ENCODE data around the gene CAMK2N2. TPM values are rescaled to one million over a fixed set of nuclear protein-coding genes. Genes with fewer than 3 reads are reported as not detected.

CAMK2N2 gene
- total and polyA plus RNA-seq, 9 of the 15 experiments (the other 6 are each of a cell fraction or from before 2014, with no cell fraction given) = 0.08 to 0.22 (median 0.11) TPM; not detected in 5

- TF ChIP-seq, protein P1, sequence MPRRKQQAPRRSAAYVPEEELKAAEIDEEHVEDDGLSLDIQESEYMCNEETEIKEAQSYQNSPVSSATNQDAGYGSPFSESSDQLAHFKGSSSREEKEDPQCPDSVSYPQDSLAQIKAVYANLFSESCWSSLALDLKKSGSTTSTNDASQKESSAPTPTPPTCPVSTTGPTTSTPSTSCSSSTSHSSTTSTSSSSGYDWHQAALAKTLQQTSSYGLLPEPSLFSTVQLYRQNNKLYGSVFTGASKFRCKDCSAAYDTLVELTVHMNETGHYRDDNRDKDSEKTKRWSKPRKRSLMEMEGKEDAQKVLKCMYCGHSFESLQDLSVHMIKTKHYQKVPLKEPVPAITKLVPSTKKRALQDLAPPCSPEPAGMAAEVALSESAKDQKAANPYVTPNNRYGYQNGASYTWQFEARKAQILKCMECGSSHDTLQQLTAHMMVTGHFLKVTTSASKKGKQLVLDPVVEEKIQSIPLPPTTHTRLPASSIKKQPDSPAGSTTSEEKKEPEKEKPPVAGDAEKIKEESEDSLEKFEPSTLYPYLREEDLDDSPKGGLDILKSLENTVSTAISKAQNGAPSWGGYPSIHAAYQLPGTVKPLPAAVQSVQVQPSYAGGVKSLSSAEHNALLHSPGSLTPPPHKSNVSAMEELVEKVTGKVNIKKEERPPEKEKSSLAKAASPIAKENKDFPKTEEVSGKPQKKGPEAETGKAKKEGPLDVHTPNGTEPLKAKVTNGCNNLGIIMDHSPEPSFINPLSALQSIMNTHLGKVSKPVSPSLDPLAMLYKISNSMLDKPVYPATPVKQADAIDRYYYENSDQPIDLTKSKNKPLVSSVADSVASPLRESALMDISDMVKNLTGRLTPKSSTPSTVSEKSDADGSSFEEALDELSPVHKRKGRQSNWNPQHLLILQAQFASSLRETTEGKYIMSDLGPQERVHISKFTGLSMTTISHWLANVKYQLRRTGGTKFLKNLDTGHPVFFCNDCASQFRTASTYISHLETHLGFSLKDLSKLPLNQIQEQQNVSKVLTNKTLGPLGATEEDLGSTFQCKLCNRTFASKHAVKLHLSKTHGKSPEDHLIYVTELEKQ (CRISPR knock-in tag; IDR thresholded peaks at IDR 0.05) = no peak
- TF ChIP-seq, protein P2, sequence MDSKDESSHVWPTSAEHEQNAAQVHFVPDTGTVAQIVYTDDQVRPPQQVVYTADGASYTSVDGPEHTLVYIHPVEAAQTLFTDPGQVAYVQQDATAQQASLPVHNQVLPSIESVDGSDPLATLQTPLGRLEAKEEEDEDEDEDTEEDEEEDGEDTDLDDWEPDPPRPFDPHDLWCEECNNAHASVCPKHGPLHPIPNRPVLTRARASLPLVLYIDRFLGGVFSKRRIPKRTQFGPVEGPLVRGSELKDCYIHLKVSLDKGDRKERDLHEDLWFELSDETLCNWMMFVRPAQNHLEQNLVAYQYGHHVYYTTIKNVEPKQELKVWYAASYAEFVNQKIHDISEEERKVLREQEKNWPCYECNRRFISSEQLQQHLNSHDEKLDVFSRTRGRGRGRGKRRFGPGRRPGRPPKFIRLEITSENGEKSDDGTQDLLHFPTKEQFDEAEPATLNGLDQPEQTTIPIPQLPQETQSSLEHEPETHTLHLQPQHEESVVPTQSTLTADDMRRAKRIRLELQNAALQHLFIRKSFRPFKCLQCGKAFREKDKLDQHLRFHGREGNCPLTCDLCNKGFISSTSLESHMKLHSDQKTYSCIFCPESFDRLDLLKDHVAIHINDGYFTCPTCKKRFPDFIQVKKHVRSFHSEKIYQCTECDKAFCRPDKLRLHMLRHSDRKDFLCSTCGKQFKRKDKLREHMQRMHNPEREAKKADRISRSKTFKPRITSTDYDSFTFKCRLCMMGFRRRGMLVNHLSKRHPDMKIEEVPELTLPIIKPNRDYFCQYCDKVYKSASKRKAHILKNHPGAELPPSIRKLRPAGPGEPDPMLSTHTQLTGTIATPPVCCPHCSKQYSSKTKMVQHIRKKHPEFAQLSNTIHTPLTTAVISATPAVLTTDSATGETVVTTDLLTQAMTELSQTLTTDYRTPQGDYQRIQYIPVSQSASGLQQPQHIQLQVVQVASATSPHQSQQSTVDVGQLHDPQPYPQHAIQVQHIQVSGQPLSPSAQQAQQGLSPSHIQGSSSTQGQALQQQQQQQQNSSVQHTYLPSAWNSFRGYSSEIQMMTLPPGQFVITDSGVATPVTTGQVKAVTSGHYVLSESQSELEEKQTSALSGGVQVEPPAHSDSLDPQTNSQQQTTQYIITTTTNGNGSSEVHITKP (IDR thresholded peaks at IDR 0.05; ENCODE audit: partially characterized antibody) = peak; percentile 39
- TF ChIP-seq ZNF583 (CRISPR knock-in tag; IDR thresholded peaks at IDR 0.05) = no peak
- TF ChIP-seq HCFC1 (IDR thresholded peaks at IDR 0.05; ENCODE audit: low read depth, low read length) = peak; percentile 70
- TF ChIP-seq, protein P3, sequence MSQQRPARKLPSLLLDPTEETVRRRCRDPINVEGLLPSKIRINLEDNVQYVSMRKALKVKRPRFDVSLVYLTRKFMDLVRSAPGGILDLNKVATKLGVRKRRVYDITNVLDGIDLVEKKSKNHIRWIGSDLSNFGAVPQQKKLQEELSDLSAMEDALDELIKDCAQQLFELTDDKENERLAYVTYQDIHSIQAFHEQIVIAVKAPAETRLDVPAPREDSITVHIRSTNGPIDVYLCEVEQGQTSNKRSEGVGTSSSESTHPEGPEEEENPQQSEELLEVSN (IDR thresholded peaks at IDR 0.05; ENCODE audit: borderline replicate concordance in 1 of 2, extremely low read depth in 1 of 2, insufficient read depth in 1 of 2, insufficient read length in 1 of 2, low read depth in 1 of 2, low read length in 1 of 2, poor library complexity in 1 of 2, severe bottlenecking in 1 of 2) = peak; percentile 71 to 82
- TF ChIP-seq CTBP1 (IDR thresholded peaks at IDR 0.05; ENCODE audit: borderline replicate concordance) = peak; percentile 76; the same call in 1 of the 2 replicates
- 0 out of 2 replicates have a peak, but pooled peaks have one; percentile 10 for TF ChIP-seq LCOR (CRISPR knock-in tag; IDR thresholded peaks at IDR 0.05)
- TF ChIP-seq XRCC5 (IDR thresholded peaks at IDR 0.05; ENCODE audit: low read depth, low read length) = peak; percentile 85; the same call in 1 of the 2 replicates
- TF ChIP-seq ZNF197 (CRISPR knock-in tag; IDR thresholded peaks at IDR 0.05; ENCODE audit: low read depth) = no peak
- TF ChIP-seq ZNF3 (CRISPR knock-in tag; IDR thresholded peaks at IDR 0.05) = no peak
Measured at GRCh38 chr3:184249412-184250166, 11.8 kb downstream of the CAMK2N2 start, which contains the start of gene EEF1AKMT4 (continued).

Data from K562 (cell line).